OCI-LY1 (cell line): ENCODE measurements around the gene TNNT1.

Experiments used
- H2AFZ ChIP-seq: fragments of 200-600 bp; sonication (generic), shearing (Covaris generic); 2 replicates; pipeline ENCODE4 v1.6.0; 2014; ENCODE audit warnings: antibody characterized with exemption, mild to moderate bottlenecking, low read length
- H3F3A ChIP-seq: fragments of 200-600 bp; sonication (generic), shearing (Covaris generic); 2 replicates; pipeline ENCODE4 v1.6.0; 2014; ENCODE audit warnings: mild to moderate bottlenecking, antibody characterized with exemption, low read length, moderate library complexity; ENCODE audit not compliant: insufficient read depth
- H3K27ac ChIP-seq: fragments of 200-600 bp; sonication (generic); 2 replicates; pipeline ENCODE4 v1.5.1; 2014; ENCODE audit warnings: low read length, mixed run types, mild to moderate bottlenecking, low read depth; ENCODE audit not compliant: poor library complexity, severe bottlenecking
- H3K27me3 ChIP-seq: fragments of 200-600 bp; sonication (generic); 2 replicates; pipeline ENCODE4 v1.6.0; 2014; ENCODE audit warnings: antibody characterized with exemption, mild to moderate bottlenecking, low read length, moderate library complexity; ENCODE audit not compliant: insufficient read depth
- H3K36me3 ChIP-seq: fragments of 200-600 bp; sonication (generic); 2 replicates; pipeline ENCODE4 v1.6.1; 2014; ENCODE audit warnings: mild to moderate bottlenecking, antibody characterized with exemption, low read length, moderate library complexity, mixed read lengths; ENCODE audit not compliant: insufficient read depth
- H3K4me1 ChIP-seq: fragments of 200-600 bp; sonication (generic); 2 replicates; pipeline ENCODE4 v1.5.1; 2014; ENCODE audit warnings: mild to moderate bottlenecking, low read length, moderate library complexity; ENCODE audit not compliant: insufficient read depth, severe bottlenecking
- H3K4me2 ChIP-seq: fragments of 200-600 bp; sonication (generic), shearing (Covaris generic); 2 replicates; pipeline ENCODE4 v1.6.1; 2014; ENCODE audit warnings: low read length
- H3K4me3 ChIP-seq: fragments of 200-600 bp; sonication (generic); 2 replicates; pipeline ENCODE4 v1.5.1; 2014; ENCODE audit warnings: low read length, low read depth, mild to moderate bottlenecking, mixed read lengths; ENCODE audit not compliant: poor library complexity, severe bottlenecking
- H3K79me2 ChIP-seq: fragments of 200-600 bp; shearing (Covaris generic); 2 replicates; pipeline ENCODE4 v1.6.1; 2016; ENCODE audit warnings: mixed run types, low read length, mixed read lengths; ENCODE audit not compliant: insufficient read depth
- H3K9ac ChIP-seq: fragments of 200-600 bp; sonication (generic), shearing (Covaris generic); 2 replicates; pipeline ENCODE4 v1.6.1; 2014; ENCODE audit warnings: mild to moderate bottlenecking, low read length, mixed read lengths
- H3K9me2 ChIP-seq: fragments of 200-600 bp; sonication (generic), shearing (Covaris generic); 2 replicates; pipeline ENCODE4 v1.6.1; 2014; ENCODE audit warnings: low read depth, mild to moderate bottlenecking, low read length, mixed read lengths
- H3K9me3 ChIP-seq: fragments of 200-600 bp; shearing (Covaris generic); 2 replicates; pipeline ENCODE4 v1.6.1; 2014; ENCODE audit warnings: low read length, mixed read lengths
- H4K20me1 ChIP-seq: fragments of 200-600 bp; sonication (generic), shearing (Covaris generic); 2 replicates; pipeline ENCODE4 v1.6.0; 2016; ENCODE audit warnings: mild to moderate bottlenecking, low read length; ENCODE audit not compliant: insufficient read depth
- EZH2 ChIP-seq: fragments of 200-600 bp; sonication (generic), shearing (Covaris generic); IDR thresholded peaks from 2 replicates; pipeline ENCODE4 v1.8.0; 2017; ENCODE audit warnings: borderline replicate concordance, mixed run types, mild to moderate bottlenecking, antibody characterized with exemption, low read length, moderate library complexity, mixed read lengths
- TF ChIP-seq, protein P1 (sequence below): fragments of 200-600 bp; sonication (generic), shearing (Covaris generic); IDR thresholded peaks from 2 replicates; pipeline ENCODE4 v1.5.1; 2017; ENCODE audit warnings: mild to moderate bottlenecking, antibody characterized with exemption, low read length, moderate library complexity, mixed read lengths

TNNT1 gene

DNA sequence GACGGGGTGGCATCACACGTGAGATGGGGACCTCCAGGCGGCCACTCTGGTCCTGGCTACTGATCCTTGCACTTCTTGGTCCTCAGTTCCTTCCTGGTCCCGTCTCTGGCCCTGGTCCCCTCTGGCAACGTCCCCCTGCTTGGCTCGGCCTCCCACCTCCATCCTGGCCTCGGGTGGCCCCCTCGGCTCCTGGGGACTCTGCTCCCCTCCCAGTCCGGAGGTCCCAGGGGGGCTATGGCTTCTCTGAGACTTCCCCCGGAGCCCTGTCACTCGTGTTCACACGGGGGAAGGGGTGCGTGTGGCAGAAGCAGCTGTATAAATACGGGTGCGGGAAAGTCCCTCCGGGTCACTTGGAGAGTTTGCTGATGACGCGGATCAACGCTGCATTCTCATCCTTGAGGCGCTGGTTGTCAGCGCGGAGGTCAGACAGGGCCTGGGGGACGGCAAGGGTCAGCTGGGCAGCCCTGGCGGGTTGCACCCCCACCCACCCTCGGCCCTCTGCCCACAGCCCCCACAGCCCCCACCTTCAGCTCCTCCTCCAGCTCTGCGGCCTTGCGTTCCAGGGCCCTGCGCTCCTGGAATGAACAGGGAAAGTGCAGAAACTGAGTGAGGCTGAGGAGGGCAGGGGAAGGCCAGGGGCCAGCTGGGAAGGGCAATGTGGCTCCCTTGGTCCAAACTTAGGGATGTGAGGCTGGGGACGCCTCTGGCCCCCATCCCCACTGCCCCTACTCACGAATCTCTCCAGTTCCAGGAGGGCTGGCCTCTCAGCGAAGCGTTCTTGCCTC is 57.7 kb downstream of the TNNT1 start:
- Histone ChIP-seq H3K9me3 (no peaks in the 10 kb centered on the region), H3F3A (no peaks in the 10 kb centered on the region), H3K36me3 (peaks cover 18% of the 10 kb centered on the region; the same call in 1 of the 2 replicates), H3K4me3 (no peak overlapping the region), H3K4me1 (no peaks in the 10 kb centered on the region), H3K9ac (no peak overlapping the region), H2AFZ (no peak overlapping the region), H4K20me1 (no peaks in the 10 kb centered on the region), H3K27me3 (no peaks in the 10 kb centered on the region), H3K27ac (no peak overlapping the region), H3K9me2 (no peaks in the 10 kb centered on the region), H3K79me2 (no peaks in the 10 kb centered on the region), H3K4me2 (no peak overlapping the region)
- TF ChIP-seq EZH2, result no peak
- TF ChIP-seq, protein P1, sequence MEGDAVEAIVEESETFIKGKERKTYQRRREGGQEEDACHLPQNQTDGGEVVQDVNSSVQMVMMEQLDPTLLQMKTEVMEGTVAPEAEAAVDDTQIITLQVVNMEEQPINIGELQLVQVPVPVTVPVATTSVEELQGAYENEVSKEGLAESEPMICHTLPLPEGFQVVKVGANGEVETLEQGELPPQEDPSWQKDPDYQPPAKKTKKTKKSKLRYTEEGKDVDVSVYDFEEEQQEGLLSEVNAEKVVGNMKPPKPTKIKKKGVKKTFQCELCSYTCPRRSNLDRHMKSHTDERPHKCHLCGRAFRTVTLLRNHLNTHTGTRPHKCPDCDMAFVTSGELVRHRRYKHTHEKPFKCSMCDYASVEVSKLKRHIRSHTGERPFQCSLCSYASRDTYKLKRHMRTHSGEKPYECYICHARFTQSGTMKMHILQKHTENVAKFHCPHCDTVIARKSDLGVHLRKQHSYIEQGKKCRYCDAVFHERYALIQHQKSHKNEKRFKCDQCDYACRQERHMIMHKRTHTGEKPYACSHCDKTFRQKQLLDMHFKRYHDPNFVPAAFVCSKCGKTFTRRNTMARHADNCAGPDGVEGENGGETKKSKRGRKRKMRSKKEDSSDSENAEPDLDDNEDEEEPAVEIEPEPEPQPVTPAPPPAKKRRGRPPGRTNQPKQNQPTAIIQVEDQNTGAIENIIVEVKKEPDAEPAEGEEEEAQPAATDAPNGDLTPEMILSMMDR, result no peak

DNA sequence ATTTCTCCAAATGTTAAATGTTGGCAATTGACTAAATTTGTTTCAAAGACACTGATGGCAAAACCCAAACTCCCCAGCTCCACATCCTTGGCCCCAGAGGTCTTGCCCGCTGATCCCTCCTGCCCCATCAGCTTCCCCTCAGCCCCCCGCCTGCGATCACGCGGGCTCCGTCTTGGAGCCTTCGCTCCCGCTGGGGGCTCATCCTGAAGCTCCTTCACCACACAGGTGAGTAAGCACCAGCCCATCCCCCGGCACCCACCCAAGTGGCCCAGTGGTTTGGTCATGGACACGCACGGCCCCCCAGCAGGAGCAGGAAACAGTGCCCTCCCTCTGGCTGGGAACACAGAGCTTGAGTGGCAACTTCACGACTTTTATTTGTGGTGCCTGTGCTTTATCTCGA is 58.4 kb downstream of the TNNT1 start:
- Histone ChIP-seq H3K27ac (no peak overlapping the region), H3K9ac (no peak overlapping the region), H3K4me3 (no peak overlapping the region), H3K4me1 (no peaks in the 10 kb centered on the region), H3K9me3 (no peaks in the 10 kb centered on the region), H2AFZ (no peak overlapping the region), H3K27me3 (no peaks in the 10 kb centered on the region), H3K4me2 (no peak overlapping the region), H4K20me1 (no peaks in the 10 kb centered on the region), H3K36me3 (peaks cover 18% of the 10 kb centered on the region; the same call in 1 of the 2 replicates), H3K9me2 (no peaks in the 10 kb centered on the region), H3K79me2 (no peaks in the 10 kb centered on the region), H3F3A (no peaks in the 10 kb centered on the region)
- TF ChIP-seq EZH2, result no peak
- TF ChIP-seq, protein P1, result no peak

DNA sequence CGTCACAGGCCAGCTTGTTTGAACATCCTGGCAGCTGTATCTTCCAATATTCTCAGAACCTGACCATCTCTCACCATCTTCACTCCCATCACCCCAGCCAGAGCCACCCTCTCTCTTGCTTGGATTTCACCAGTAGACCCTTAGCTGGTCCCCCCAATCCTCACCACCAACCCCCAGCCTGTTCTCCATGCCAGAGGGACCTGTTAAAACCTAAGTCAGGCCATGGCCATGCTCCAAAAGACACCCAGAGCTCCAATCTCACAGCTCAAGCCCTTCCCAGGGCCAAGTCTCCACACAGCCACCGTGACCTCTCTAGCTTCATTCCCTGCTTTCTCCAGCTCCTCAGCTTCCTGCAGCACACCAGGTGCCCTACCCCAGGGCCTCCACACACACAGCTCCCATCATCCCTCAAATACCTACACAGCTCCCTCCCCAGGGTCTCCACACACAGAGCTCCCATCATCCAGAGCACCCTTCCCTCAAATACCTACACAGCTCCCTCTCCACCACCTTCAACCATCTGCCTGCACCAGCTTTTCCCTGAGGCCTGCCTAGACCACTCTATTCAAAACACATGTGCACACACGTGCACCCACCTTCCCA is 59.6 kb downstream of the TNNT1 start:
- no peaks in the 10 kb centered on the region for H3K9me2 ChIP-seq
- TF ChIP-seq EZH2, result no peak
- TF ChIP-seq, protein P1, result no peak
- H3K36me3 ChIP-seq, result peaks cover 14% of the 10 kb centered on the region; the same call in 1 of the 2 replicates
- H3F3A ChIP-seq, result no peaks in the 10 kb centered on the region
- H3K9me3 ChIP-seq, result no peaks in the 10 kb centered on the region
- H3K27me3 ChIP-seq, result no peaks in the 10 kb centered on the region
- no peak overlapping the region for H3K4me3 ChIP-seq
- H3K9ac ChIP-seq, result no peak overlapping the region
- no peaks in the 10 kb centered on the region for H3K4me1 ChIP-seq
- no peaks in the 10 kb centered on the region for H3K79me2 ChIP-seq
- H4K20me1 ChIP-seq, result no peaks in the 10 kb centered on the region
- no peak overlapping the region for H2AFZ ChIP-seq
- no peak overlapping the region for H3K27ac ChIP-seq
- H3K4me2 ChIP-seq, result no peak overlapping the region
